ENCODE data around the gene TMEM95.
A peak's percentile ranks its signal among the peaks of the same experiment; 100 is the strongest.

Gene TMEM95

GRCh38 chr17:7355053-7355452, at the start of gene TMEM95:
Gene TMEM95, plus strand, starts transcription at chr17:7355156. Its CDS starts 49 bp downstream, at chr17:7355205.
- DNase-seq (ENCODE audit: low read depth): no peak

- DNase-seq (ENCODE audit: low read depth): peak; percentile 100
Observed at GRCh38 chr17:7306911-7307685, 47.9 kb upstream of the TMEM95 start, which contains the start of gene EIF5A. Gene EIF5A, plus strand, starts transcription at chr17:7307628. Its CDS starts 2,008 bp downstream, at chr17:7309636.

GRCh38 chr17:7307686-7308624, 47.0 kb upstream of the TMEM95 start:
- DNase-seq (ENCODE audit: low read depth): no peak

GRCh38 chr17:7308625-7309433, 46.1 kb upstream of the TMEM95 start:
- DNase-seq (ENCODE audit: low read depth): peak; percentile 55

GRCh38 chr17:7309628-7310027, 45.3 kb upstream of the TMEM95 start:
- DNase-seq (ENCODE audit: low read depth): no peak

- DNase-seq (ENCODE audit: low read depth): no peak
Observed at GRCh38 chr17:7311110-7311705, 43.7 kb upstream of the TMEM95 start.

GRCh38 chr17:7312432-7313087, 42.4 kb upstream of the TMEM95 start:
- no peak for DNase-seq (ENCODE audit: low read depth)

- DNase-seq (ENCODE audit: low read depth): no peak
Observed at GRCh38 chr17:7313088-7313889, 41.7 kb upstream of the TMEM95 start.

GRCh38 chr17:7313890-7314718, 40.9 kb upstream of the TMEM95 start:
- no peak for DNase-seq (ENCODE audit: low read depth)

GRCh38 chr17:7314719-7315569, 40.0 kb upstream of the TMEM95 start, which contains the start of gene GPS2:
Gene GPS2, minus strand, starts transcription at chr17:7315360. Its CDS starts 308 bp downstream, at chr17:7315052.
- DNase-seq (ENCODE audit: low read depth): peak; percentile 89

GRCh38 chr17:7315570-7316235, 39.3 kb upstream of the TMEM95 start:
- DNase-seq (ENCODE audit: low read depth): no peak

GRCh38 chr17:7317161-7317803, 37.7 kb upstream of the TMEM95 start:
- DNase-seq (ENCODE audit: low read depth): no peak

GRCh38 chr17:7318121-7318860, 36.7 kb upstream of the TMEM95 start:
- DNase-seq (ENCODE audit: low read depth): no peak

GRCh38 chr17:7321466-7321865, 33.5 kb upstream of the TMEM95 start:
- no peak for DNase-seq (ENCODE audit: low read depth)

GRCh38 chr17:7322520-7323194, 32.3 kb upstream of the TMEM95 start:
- DNase-seq (ENCODE audit: low read depth): no peak

All from stimulated activated CD8-positive, alpha-beta memory T cell treated with anti-CD3 and anti-CD28 coated beads, Interleukin-15, amount 100 ng/mL, for 24 hours (primary cell).